AG10803 (cell line): ENCODE measurements around the gene ADAMTS14.

Experiments used
- DNase-seq: peaks from one replicate; pipeline ENCODE4 v3.0.0; 2010; ENCODE audit warnings: low read depth
- H3K4me3 ChIP-seq: 2 replicates; pipeline ENCODE4 v1.5.1; 2011; ENCODE audit warnings: mild to moderate bottlenecking, low read length, control low read depth
- CTCF ChIP-seq: conservative IDR thresholded peaks from 2 replicates; pipeline ENCODE4 v1.5.1; 2011; ENCODE audit warnings: mild to moderate bottlenecking, low read length, control low read depth, inconsistent platforms

The ADAMTS14 gene

GRCh38 chr10:70738761-70739121, 66.4 kb downstream of the ADAMTS14 start:
- no peak overlapping the region for H3K4me3 ChIP-seq
- no peak for TF ChIP-seq CTCF
- DNase-seq: no peak

GRCh38 chr10:70740406-70741288, 68.3 kb downstream of the ADAMTS14 start:
- DNase-seq: no peak
- no peak overlapping the region for H3K4me3 ChIP-seq
- TF ChIP-seq CTCF: no peak

- H3K4me3 ChIP-seq: no peak overlapping the region
- no peak for TF ChIP-seq CTCF
- DNase-seq: peak; percentile 84
Measured at GRCh38 chr10:70742537-70743429, 70.5 kb downstream of the ADAMTS14 start.

GRCh38 chr10:70743430-70743788, 71.1 kb downstream of the ADAMTS14 start:
- no peak for TF ChIP-seq CTCF
- DNase-seq: no peak
- no peak overlapping the region for H3K4me3 ChIP-seq

- no peak overlapping the region for H3K4me3 ChIP-seq
- DNase-seq: no peak
- TF ChIP-seq CTCF: no peak
Measured at GRCh38 chr10:70743879-70744278, 71.6 kb downstream of the ADAMTS14 start.

- no peak for TF ChIP-seq CTCF
- H3K4me3 ChIP-seq: no peak overlapping the region
- no peak for DNase-seq
Measured at GRCh38 chr10:70744617-70745143, 72.4 kb downstream of the ADAMTS14 start.
